Gastrocnemius medialis (tissue), 4 donors: Measurements from ENCODE around the gene CAMTA1.

ENCODE experiments used
- CTCF ChIP-seq, 5 experiments: fragments of 450-650 bp in 3 of 5; fragments of 200-600 bp in 2 of 5; sonication (generic) in 2 of 5; IDR thresholded peaks in 4 of 5; conservative IDR thresholded peaks in 1 of 5; 1 replicate in 4 of 5; 2 replicates in 1 of 5; pipeline ENCODE4 v1.5.1; 2016 to 2019; ENCODE audit warnings: antibody characterized with exemption in 5 of 5, mild to moderate bottlenecking in 3 of 5, moderate library complexity in 3 of 5
- POLR2A ChIP-seq, 2 donors: fragments of 450-650 bp; IDR thresholded peaks; one replicate each; pipeline ENCODE4 v1.6.1; 2017; ENCODE audit warnings: antibody characterized with exemption in 2 of 2, mild to moderate bottlenecking in 2 of 2, moderate library complexity in 2 of 2

GRCh38 chr1:7348580-7348979 lies 563.3 kb downstream of the CAMTA1 start:
- no peak for TF ChIP-seq CTCF (IDR thresholded peaks at IDR 0.05 in 4 of 5, conservative IDR thresholded peaks at IDR 0.05 in 1 of 5)
- TF ChIP-seq POLR2A (IDR thresholded peaks at IDR 0.05): no peak
